GM12872 (cell line): Measurements from ENCODE around the gene GPR39.

Source experiments
- CTCF ChIP-seq: IDR thresholded peaks from 3 replicates; pipeline ENCODE4 v1.5.1; 2011; ENCODE audit warnings: low read depth, mild to moderate bottlenecking, low read length, moderate library complexity; ENCODE audit not compliant: insufficient read depth

GPR39 gene

DNA sequence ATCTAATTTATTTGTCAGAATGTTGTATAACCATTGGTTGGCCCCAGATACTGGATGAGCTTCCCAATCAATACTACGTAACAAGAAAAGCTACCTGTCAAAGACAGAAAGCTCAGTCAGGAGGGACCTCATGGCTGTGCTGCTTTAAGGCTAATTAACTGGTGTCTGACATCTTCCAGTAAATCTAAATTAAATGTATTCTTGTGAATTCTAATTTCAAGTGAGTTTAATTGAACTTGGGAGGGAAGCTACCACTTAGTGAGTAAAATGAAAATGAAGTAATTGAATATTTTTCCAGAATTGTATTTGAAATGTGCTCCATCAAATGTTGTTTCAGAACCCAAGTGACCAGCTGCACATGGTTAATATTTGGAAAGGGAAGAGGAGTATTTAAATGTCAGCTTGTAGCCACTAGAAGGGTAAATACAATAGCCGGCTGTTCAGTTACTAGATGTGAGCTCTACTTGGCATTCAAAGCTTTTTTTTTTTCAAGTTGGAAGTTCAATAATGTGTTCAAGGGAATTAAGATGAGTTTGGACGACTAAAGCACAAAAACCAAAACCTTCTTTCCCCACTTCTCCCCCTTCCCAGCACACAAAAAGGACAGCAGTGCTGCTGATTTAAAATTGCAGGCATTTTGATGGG is 62.0 kb downstream of the GPR39 start:
- no peak for TF ChIP-seq CTCF

DNA sequence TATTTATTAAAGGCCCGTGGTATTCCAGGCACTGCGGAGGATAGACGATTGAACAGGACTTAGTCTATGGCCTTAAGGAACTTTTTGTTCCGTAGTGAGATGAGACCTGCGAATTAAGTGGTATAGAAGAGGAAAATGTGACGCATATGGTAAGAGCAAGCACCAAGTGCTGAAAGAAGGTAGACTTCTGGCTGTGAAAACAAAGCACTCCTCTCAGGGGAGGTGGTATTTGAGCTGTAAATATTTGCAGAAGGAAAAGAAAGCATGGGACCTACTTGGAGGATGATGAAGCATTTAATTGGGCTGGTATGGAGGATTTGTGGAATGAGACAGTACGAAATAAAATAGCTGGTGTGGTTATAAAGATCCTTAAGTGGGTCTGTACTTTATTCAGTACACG is 62.5 kb downstream of the GPR39 start:
- no peak for TF ChIP-seq CTCF

- no peak for TF ChIP-seq CTCF
Observed at GRCh38 chr2:132482821-132483220, 66.2 kb downstream of the GPR39 start.

DNA sequence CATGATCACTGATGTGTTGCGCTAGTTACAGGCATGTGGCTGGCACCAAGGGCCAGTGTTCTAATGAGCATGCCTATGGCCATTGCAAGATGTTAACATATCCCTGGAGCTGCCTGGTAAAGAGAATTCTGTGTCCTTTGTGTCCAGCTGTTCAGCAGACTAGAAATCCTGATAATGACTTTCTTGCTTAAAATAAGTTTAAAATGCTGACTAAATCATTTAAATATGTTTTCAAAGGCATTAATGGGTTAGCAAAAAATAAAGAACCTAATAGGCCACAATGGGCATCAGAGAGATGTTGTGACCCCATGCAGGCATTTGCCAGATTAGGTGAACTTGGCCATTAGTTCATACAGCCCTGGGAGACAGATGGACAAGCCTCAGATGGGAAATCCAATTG is 67.5 kb downstream of the GPR39 start:
- TF ChIP-seq CTCF, result no peak

- no peak for TF ChIP-seq CTCF
Observed at GRCh38 chr2:132488491-132488890, 71.9 kb downstream of the GPR39 start.

GRCh38 chr2:132489150-132489549 is 72.5 kb downstream of the GPR39 start:
- no peak for TF ChIP-seq CTCF

DNA sequence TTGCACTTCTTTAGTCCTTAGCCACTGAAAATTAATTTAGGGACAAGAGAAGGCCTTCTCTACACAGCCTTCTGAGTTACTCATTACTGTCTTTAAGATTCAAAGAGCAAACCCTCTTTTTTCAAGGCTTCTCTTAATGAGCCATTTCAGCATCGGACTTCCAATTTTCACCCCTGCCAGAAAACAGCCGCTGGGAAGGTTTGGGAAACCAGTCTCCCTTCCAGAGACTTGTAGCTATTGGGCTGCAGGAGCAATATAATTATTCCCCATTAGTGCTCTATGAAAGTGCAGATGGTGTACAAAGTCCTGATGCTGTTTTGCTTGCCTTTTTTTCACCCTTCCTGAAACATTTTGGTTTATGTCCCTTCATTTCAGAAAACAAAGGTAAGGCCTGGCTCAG is 79.3 kb downstream of the GPR39 start:
- TF ChIP-seq CTCF, result no peak
